Activated naive CD4-positive, alpha-beta T cell (primary cell): Measurements from ENCODE around the gene CLIC6.

Experiments used
- DNase-seq, 4 experiments: peaks; one replicate each; lab custom pipeline; 2025; lab: John Stamatoyannopoulos, UW

CLIC6 gene

DNA sequence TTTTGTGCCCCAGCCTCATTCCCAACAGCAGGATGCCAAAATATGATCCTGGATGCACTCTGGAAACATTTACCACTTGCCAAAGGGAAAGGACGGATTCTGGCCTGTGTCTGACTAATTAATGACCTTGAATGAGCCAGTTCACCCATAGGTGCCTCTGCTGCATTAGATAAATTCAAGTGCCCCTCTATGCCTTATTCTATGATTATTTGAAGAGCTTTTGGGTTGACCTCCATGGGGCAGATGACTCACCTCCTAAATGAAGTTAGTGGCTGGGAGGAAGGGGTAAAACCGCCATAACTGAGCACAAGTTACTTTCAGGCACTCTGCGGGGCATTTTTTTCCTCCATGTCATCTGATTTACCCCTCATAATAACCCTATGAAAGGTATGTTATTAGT lies 98.1 kb downstream of the CLIC6 start:
- no peak for DNase-seq
